ENCODE results near the gene DENND11. TPM values are rescaled to one million over a fixed set of nuclear protein-coding genes. Genes with fewer than 3 reads are reported as not detected.

Gene DENND11, protein sequence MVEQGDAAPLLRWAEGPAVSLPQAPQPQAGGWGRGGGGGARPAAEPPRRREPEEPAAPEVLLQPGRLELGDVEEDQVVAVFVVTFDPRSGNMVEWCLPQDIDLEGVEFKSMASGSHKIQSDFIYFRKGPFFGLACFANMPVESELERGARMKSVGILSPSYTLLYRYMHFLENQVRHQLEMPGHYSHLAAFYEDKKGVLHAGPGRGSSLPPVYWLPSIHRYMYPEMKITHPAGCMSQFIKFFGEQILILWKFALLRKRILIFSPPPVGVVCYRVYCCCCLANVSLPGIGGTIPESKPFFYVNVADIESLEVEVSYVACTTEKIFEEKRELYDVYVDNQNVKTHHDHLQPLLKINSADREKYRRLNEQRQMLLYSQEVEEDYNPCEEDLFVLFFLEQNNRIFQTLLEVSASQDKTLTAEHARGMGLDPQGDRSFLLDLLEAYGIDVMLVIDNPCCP
- polyA plus RNA-seq (2011; rRNA removed) = 4.9 and 5.3 TPM in 2 replicates
- polyA minus RNA-seq (2011; rRNA and poly(A)+ RNA removed) = 8.3 and 8.4 TPM in 2 replicates

DNA sequence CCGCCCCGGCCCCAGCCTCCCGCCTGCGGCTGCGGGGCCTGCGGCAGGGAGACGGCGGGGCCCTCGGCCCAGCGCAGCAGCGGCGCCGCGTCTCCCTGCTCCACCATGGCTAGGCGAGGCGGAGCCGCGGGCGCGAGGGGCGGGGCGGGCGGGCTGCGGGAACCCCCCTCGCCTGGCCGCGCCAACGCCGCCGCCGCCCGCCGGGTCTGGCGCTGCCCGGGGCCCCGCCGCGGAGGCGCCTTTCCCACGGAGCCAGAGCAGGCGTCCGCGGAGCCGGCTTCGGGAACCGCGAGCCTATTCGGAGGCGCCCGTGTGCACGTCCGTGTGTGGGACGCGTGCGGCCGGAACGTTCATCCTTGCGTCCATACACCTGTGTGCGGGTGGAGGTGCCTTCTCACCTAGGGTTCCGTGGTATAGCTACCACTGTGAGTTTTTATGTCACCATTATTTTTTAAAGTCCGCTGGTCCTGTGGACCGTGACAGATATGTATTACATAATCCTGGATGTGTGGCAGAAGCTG, at the start of gene DENND11:
Gene DENND11, minus strand, starts transcription at position 120 of the 521 bp plus-strand sequence. Its CDS starts 13 bp downstream, at position 107.
- CTCF ChIA-PET = interaction anchor here (1.3 to 2.3 kb wide), 3 partner anchors 36 to 891 kb away, joined by 3 to 9 read pairs (median 3); partner anchors contain the start of gene SSBP1
- Histone ChIP-seq H3K27me3 (ENCODE audit: control insufficient read depth, insufficient read depth, low read length) (peaks cover 5% of the 10 kb centered on the region), H3K9me3 (ENCODE audit: control insufficient read depth, insufficient read depth, low read length) (no peaks in the 10 kb centered on the region), H3K27ac (ENCODE audit: low read depth, low read length) (no peak within 1 kb of the TSS), H3K4me3 (ENCODE audit: low read depth, low read length) (peak within 1 kb of the TSS; percentile 77)
- DNase-seq (ENCODE audit: low read depth, low spot score) = no peak
- TF ChIP-seq, protein P1, sequence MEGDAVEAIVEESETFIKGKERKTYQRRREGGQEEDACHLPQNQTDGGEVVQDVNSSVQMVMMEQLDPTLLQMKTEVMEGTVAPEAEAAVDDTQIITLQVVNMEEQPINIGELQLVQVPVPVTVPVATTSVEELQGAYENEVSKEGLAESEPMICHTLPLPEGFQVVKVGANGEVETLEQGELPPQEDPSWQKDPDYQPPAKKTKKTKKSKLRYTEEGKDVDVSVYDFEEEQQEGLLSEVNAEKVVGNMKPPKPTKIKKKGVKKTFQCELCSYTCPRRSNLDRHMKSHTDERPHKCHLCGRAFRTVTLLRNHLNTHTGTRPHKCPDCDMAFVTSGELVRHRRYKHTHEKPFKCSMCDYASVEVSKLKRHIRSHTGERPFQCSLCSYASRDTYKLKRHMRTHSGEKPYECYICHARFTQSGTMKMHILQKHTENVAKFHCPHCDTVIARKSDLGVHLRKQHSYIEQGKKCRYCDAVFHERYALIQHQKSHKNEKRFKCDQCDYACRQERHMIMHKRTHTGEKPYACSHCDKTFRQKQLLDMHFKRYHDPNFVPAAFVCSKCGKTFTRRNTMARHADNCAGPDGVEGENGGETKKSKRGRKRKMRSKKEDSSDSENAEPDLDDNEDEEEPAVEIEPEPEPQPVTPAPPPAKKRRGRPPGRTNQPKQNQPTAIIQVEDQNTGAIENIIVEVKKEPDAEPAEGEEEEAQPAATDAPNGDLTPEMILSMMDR (IDR thresholded peaks at IDR 0.05; ENCODE audit: low read depth, low read length) = no peak
- POLR2A ChIA-PET = no interaction called here

DNA sequence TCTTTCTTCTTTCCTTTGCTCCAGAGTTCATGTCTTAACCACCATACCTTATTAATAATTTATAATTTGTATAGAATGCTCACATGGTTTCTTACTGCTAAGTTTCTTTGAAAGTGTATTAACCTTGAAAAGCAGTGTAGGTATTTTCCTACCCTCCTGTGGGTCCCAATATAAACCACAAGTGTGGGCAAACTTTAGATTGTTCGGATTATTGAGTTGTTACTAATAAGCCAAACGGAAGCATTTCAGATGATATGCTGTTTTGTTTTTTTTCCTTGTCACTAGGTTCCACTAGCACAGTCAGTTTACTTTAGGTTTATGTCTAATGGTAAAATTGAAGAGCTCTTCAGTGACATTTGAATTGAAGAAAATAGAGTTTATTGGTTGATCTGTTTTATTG, 46.4 kb upstream of the DENND11 start:
- no peak overlapping the region for H3K27ac ChIP-seq (ENCODE audit: low read depth, low read length)
- TF ChIP-seq, protein P1 (IDR thresholded peaks at IDR 0.05; ENCODE audit: low read depth, low read length) = no peak
- POLR2A ChIA-PET = no interaction called here
- DNase-seq (ENCODE audit: low read depth, low spot score) = no peak
- H3K9me3 ChIP-seq (ENCODE audit: control insufficient read depth, insufficient read depth, low read length) = peaks cover 16% of the 10 kb centered on the region
- H3K27me3 ChIP-seq (ENCODE audit: control insufficient read depth, insufficient read depth, low read length) = no peaks in the 10 kb centered on the region
- CTCF ChIA-PET = interaction anchor here (0.9 to 1.6 kb wide), 3 partner anchors 10 to 37 kb away, joined by 3 to 5 read pairs (median 3); partner anchors contain the start of gene SSBP1
- H3K4me3 ChIP-seq (ENCODE audit: low read depth, low read length) = no peak overlapping the region

DNA sequence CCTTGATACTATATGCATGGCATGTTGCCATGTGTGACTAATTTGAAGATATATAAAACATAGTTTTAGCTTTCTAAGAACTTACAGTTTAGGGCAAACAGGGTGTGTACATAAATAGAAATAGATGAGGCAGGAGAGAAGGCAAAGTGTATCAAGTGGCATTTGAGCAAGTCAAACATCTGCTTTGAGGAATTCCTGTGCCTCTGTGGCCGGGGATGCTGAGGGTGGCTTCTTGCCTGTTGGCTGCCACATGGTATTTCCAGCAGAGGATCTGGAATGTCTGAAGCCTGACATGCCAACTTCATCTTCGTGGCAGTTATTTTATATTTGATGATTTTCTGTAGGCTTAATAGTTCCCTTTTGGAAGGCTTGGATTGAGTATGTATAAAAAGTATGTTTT, 42.2 kb upstream of the DENND11 start:
- no peaks in the 10 kb centered on the region for H3K9me3 ChIP-seq (ENCODE audit: control insufficient read depth, insufficient read depth, low read length)
- no peak overlapping the region for H3K27ac ChIP-seq (ENCODE audit: low read depth, low read length)
- ChIA-PET POLR2A (no interaction called here), CTCF (no interaction called here)
- DNase-seq (ENCODE audit: low read depth, low spot score) = no peak
- no peaks in the 10 kb centered on the region for H3K27me3 ChIP-seq (ENCODE audit: control insufficient read depth, insufficient read depth, low read length)
- TF ChIP-seq, protein P1 (IDR thresholded peaks at IDR 0.05; ENCODE audit: low read depth, low read length) = no peak
- H3K4me3 ChIP-seq (ENCODE audit: low read depth, low read length) = no peak overlapping the region

DNA sequence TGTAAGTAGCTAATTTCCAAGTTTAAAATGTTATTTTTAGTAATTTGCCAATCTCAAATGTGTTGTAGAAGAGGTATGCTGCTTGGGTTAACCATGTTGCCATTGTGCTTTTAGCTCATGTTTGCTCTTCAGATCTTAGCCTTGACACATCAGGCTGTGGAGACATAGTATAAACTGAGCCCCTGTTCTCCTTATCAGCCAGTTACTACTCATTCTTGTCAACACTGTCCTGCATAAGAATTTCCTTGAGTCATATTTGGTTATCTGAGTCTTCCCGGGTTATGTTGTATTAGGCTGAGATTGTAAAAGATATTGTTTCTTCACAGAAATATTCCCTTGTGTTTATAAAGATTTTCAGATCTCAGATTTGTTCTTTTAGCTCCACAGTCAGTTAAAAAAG, 40.3 kb upstream of the DENND11 start:
- no peak overlapping the region for H3K4me3 ChIP-seq (ENCODE audit: low read depth, low read length)
- no peaks in the 10 kb centered on the region for H3K27me3 ChIP-seq (ENCODE audit: control insufficient read depth, insufficient read depth, low read length)
- H3K9me3 ChIP-seq (ENCODE audit: control insufficient read depth, insufficient read depth, low read length) = no peaks in the 10 kb centered on the region
- CTCF ChIA-PET = interaction anchor here (1.2 to 1.3 kb wide), 2 partner anchors 88 to 727 kb away, joined by 3 read pairs; partner anchors contain the start of gene MRPS33
- POLR2A ChIA-PET = no interaction called here
- no peak overlapping the region for H3K27ac ChIP-seq (ENCODE audit: low read depth, low read length)
- DNase-seq (ENCODE audit: low read depth, low spot score) = no peak
- TF ChIP-seq, protein P1 (IDR thresholded peaks at IDR 0.05; ENCODE audit: low read depth, low read length) = no peak

GRCh38 chr7:141739250-141739649, 37.3 kb upstream of the DENND11 start:
- TF ChIP-seq, protein P1 (IDR thresholded peaks at IDR 0.05; ENCODE audit: low read depth, low read length) = no peak
- H3K4me3 ChIP-seq (ENCODE audit: low read depth, low read length) = peak overlapping the region; percentile 99
- no peak overlapping the region for H3K27ac ChIP-seq (ENCODE audit: low read depth, low read length)
- no peaks in the 10 kb centered on the region for H3K9me3 ChIP-seq (ENCODE audit: control insufficient read depth, insufficient read depth, low read length)
- H3K27me3 ChIP-seq (ENCODE audit: control insufficient read depth, insufficient read depth, low read length) = no peaks in the 10 kb centered on the region
- CTCF ChIA-PET = interaction anchor here (0.6 to 3.7 kb wide), 14 partner anchors 10 to 1497 kb away, joined by 3 to 20 read pairs (median 6); partner anchors contain the start of gene DENND11
- no peak for DNase-seq (ENCODE audit: low read depth, low spot score)
- POLR2A ChIA-PET = no interaction called here

Measured in AG04450 (cell line).